ENCODE data around the gene HCN2. TPM values are rescaled to one million over a fixed set of nuclear protein-coding genes. Genes with fewer than 3 reads are reported as not detected.

Gene HCN2
- total and polyA plus RNA-seq, 8 donors = 0.06 to 0.50 (median 0.17) TPM

- Histone ChIP-seq H3K27me3 (peaks cover 13 to 64% of the 10 kb centered on the region in 2 donors), H3K4me3 (no peak overlapping the region), H3K36me3 (no peaks in the 10 kb centered on the region), H3K9me3 (no peaks in the 10 kb centered on the region), H3K4me1 (peaks cover 0 to 4% of the 10 kb centered on the region in 2 donors), H3K27ac (no peak overlapping the region)
- ATAC-seq = no peak
- TF ChIP-seq CTCF (IDR thresholded peaks at IDR 0.05) = no peak
- intact Hi-C loops (cut with DNase I) = no loop called here
- DNase-seq = no peak
These were observed 5.9 kb downstream of the HCN2 start for GRCh38 chr19:595326-596262.

- Histone ChIP-seq H3K4me1 (no peaks in the 10 kb centered on the region), H3K36me3 (no peaks in the 10 kb centered on the region), H3K27ac (no peak overlapping the region), H3K27me3 (peaks cover 6 to 58% of the 10 kb centered on the region in 2 donors), H3K9me3 (peaks cover 0 to 1% of the 10 kb centered on the region in 2 donors), H3K4me3 (no peak overlapping the region)
- TF ChIP-seq CTCF (IDR thresholded peaks at IDR 0.05) = no peak
- DNase-seq = no peak
- intact Hi-C loops (cut with DNase I) = no loop called here
- ATAC-seq = no peak
These were observed 6.6 kb downstream of the HCN2 start for GRCh38 chr19:596263-596655.

- ATAC-seq (no peak), DNase-seq (no peak)
These were observed 8.0 kb downstream of the HCN2 start for GRCh38 chr19:597406-598315.

GRCh38 chr19:601310-601709 is 11.6 kb downstream of the HCN2 start:
- Histone ChIP-seq H3K36me3 (no peaks in the 10 kb centered on the region), H3K4me1 (no peaks in the 10 kb centered on the region), H3K27me3 (peaks cover 0 to 9% of the 10 kb centered on the region in 2 donors), H3K9me3 (peaks cover 0 to 4% of the 10 kb centered on the region in 2 donors), H3K4me3 (no peak overlapping the region), H3K27ac (no peak overlapping the region)
- intact Hi-C loops (cut with DNase I) = no loop called here
- DNase-seq (no peak), ATAC-seq (no peak)
- TF ChIP-seq CTCF (IDR thresholded peaks at IDR 0.05) = no peak

More at GRCh38 chr19:597406-598315, 8.0 kb downstream of the HCN2 start:
- Histone ChIP-seq H3K9me3 (peaks cover 0 to 4% of the 10 kb centered on the region in 2 donors), H3K4me3 (no peak overlapping the region), H3K4me1 (no peaks in the 10 kb centered on the region), H3K27ac (no peak overlapping the region), H3K27me3 (peaks cover 0 to 44% of the 10 kb centered on the region in 2 donors), H3K36me3 (no peaks in the 10 kb centered on the region)
- intact Hi-C loops (cut with DNase I) = no loop called here
- no peak for TF ChIP-seq CTCF (IDR thresholded peaks at IDR 0.05)

Data from left lung (tissue), 10 donors.